Measurements from ENCODE around the gene MAST4. TPM values are rescaled to one million over a fixed set of nuclear protein-coding genes. Genes with fewer than 3 reads are reported as not detected.

The MAST4 gene
- total and polyA plus RNA-seq, 4 donors, result 3.7 to 9.5 (median 6.5) TPM

DNA sequence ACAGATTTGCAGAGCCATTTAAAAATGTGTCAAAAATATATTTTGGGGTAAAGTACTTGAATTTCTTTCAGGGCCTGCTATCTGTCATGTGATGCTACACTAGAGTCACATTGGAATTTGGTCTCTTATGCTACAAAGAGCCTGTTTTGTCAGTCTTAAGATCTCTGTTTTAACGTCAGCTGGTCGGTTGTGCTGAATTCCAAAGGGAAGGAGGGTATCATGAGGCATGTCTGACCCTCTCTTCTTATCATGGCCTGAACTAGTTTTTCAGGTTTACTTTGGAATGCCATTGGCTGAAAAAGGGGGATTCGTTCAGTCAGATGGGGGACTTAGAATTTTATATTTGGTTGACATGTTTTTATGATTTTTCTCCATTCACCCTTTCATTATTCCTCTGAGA, 309.8 kb downstream of the MAST4 start:
- DNase-seq (ENCODE audit: low spot score), result no peak
- Histone ChIP-seq H3K27ac (ENCODE audit: low read depth in 1 of 2, low read length in 2 of 2) (no peak overlapping the region), H3K27me3 (ENCODE audit: control insufficient read depth in 4 of 4, insufficient read depth in 4 of 4, low read length in 3 of 4) (no peaks in the 10 kb centered on the region), H3K36me3 (ENCODE audit: control insufficient read depth in 4 of 4, insufficient read depth in 3 of 4, low read depth in 1 of 4, low read length in 3 of 4) (no peaks in the 10 kb centered on the region), H3K4me3 (ENCODE audit: low read depth in 1 of 3, low read length in 3 of 3) (no peak overlapping the region), H3K9ac (ENCODE audit: low read depth in 1 of 2, low read length in 2 of 2) (no peak overlapping the region), H3K9me3 (ENCODE audit: control insufficient read depth in 4 of 4, low read length in 3 of 4) (no peaks in the 10 kb centered on the region), H3K4me1 (ENCODE audit: control insufficient read depth in 4 of 4, insufficient read depth in 4 of 4, low read length in 3 of 4) (no peaks in the 10 kb centered on the region)
- 91% methylated on average over 3 of the region's 3 CpGs for whole genome bisulfite sequencing
- no peak for TF ChIP-seq JUND (IDR thresholded peaks at IDR 0.05)
- no peak for TF ChIP-seq EGR1 (IDR thresholded peaks at IDR 0.05; ENCODE audit: low read depth in 2 of 2)
- TF ChIP-seq RAD21 (IDR thresholded peaks at IDR 0.05), result no peak
- TF ChIP-seq, protein P1, sequence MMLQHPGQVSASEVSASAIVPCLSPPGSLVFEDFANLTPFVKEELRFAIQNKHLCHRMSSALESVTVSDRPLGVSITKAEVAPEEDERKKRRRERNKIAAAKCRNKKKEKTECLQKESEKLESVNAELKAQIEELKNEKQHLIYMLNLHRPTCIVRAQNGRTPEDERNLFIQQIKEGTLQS (IDR thresholded peaks at IDR 0.05), result no peak
- no peak for TF ChIP-seq TAF1 (conservative IDR thresholded peaks at IDR 0.05)
- no peak for TF ChIP-seq HNF4A (conservative IDR thresholded peaks at IDR 0.05)
- TF ChIP-seq NR2F2 (IDR thresholded peaks at IDR 0.05), result no peak
- TF ChIP-seq RXRA (IDR thresholded peaks at IDR 0.05), result no peak
- no peak for TF ChIP-seq FOXA1 (IDR thresholded peaks at IDR 0.05)
- TF ChIP-seq, protein P2, sequence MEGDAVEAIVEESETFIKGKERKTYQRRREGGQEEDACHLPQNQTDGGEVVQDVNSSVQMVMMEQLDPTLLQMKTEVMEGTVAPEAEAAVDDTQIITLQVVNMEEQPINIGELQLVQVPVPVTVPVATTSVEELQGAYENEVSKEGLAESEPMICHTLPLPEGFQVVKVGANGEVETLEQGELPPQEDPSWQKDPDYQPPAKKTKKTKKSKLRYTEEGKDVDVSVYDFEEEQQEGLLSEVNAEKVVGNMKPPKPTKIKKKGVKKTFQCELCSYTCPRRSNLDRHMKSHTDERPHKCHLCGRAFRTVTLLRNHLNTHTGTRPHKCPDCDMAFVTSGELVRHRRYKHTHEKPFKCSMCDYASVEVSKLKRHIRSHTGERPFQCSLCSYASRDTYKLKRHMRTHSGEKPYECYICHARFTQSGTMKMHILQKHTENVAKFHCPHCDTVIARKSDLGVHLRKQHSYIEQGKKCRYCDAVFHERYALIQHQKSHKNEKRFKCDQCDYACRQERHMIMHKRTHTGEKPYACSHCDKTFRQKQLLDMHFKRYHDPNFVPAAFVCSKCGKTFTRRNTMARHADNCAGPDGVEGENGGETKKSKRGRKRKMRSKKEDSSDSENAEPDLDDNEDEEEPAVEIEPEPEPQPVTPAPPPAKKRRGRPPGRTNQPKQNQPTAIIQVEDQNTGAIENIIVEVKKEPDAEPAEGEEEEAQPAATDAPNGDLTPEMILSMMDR (IDR thresholded peaks at IDR 0.05; ENCODE audit: low read depth, low read length, missing input control), result no peak
- TF ChIP-seq, protein P3, sequence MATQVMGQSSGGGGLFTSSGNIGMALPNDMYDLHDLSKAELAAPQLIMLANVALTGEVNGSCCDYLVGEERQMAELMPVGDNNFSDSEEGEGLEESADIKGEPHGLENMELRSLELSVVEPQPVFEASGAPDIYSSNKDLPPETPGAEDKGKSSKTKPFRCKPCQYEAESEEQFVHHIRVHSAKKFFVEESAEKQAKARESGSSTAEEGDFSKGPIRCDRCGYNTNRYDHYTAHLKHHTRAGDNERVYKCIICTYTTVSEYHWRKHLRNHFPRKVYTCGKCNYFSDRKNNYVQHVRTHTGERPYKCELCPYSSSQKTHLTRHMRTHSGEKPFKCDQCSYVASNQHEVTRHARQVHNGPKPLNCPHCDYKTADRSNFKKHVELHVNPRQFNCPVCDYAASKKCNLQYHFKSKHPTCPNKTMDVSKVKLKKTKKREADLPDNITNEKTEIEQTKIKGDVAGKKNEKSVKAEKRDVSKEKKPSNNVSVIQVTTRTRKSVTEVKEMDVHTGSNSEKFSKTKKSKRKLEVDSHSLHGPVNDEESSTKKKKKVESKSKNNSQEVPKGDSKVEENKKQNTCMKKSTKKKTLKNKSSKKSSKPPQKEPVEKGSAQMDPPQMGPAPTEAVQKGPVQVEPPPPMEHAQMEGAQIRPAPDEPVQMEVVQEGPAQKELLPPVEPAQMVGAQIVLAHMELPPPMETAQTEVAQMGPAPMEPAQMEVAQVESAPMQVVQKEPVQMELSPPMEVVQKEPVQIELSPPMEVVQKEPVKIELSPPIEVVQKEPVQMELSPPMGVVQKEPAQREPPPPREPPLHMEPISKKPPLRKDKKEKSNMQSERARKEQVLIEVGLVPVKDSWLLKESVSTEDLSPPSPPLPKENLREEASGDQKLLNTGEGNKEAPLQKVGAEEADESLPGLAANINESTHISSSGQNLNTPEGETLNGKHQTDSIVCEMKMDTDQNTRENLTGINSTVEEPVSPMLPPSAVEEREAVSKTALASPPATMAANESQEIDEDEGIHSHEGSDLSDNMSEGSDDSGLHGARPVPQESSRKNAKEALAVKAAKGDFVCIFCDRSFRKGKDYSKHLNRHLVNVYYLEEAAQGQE (IDR thresholded peaks at IDR 0.05), result no peak

DNA sequence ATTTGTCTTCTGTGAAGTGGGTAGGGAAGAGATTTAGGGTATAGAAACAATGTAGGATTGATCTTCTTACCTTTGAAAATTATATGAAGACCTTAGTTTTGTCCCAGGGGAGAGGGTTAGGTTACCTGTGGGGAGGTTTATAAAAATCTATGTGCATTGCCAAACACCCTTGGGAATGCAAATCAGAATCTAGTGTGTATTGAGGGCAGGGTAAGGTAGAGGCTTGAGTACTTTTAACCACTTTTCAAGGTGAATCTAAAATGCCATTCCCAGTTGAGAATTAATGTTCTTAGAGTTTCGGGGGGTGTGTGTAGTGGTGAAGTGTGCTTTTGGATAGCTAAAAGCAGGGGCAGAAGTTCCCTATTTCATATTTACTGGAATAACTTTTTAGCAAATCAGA, 312.0 kb downstream of the MAST4 start:
- Histone ChIP-seq H3K4me3 (ENCODE audit: low read depth in 1 of 3, low read length in 3 of 3) (no peak overlapping the region), H3K36me3 (ENCODE audit: control insufficient read depth in 4 of 4, insufficient read depth in 3 of 4, low read depth in 1 of 4, low read length in 3 of 4) (no peaks in the 10 kb centered on the region), H3K27ac (ENCODE audit: low read depth in 1 of 2, low read length in 2 of 2) (no peak overlapping the region), H3K27me3 (ENCODE audit: control insufficient read depth in 4 of 4, insufficient read depth in 4 of 4, low read length in 3 of 4) (no peaks in the 10 kb centered on the region), H3K9me3 (ENCODE audit: control insufficient read depth in 4 of 4, low read length in 3 of 4) (no peaks in the 10 kb centered on the region), H3K4me1 (ENCODE audit: control insufficient read depth in 4 of 4, insufficient read depth in 4 of 4, low read length in 3 of 4) (no peaks in the 10 kb centered on the region), H3K9ac (ENCODE audit: low read depth in 1 of 2, low read length in 2 of 2) (no peak overlapping the region)
- TF ChIP-seq FOXA2 (IDR thresholded peaks at IDR 0.05), result no peak
- no peak for TF ChIP-seq RAD21 (IDR thresholded peaks at IDR 0.05)
- TF ChIP-seq, protein P4, sequence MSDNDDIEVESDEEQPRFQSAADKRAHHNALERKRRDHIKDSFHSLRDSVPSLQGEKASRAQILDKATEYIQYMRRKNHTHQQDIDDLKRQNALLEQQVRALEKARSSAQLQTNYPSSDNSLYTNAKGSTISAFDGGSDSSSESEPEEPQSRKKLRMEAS (IDR thresholded peaks at IDR 0.05), result no peak
- TF ChIP-seq EGR1 (IDR thresholded peaks at IDR 0.05; ENCODE audit: low read depth in 2 of 2), result no peak
- TF ChIP-seq, protein P1 (IDR thresholded peaks at IDR 0.05), result no peak
- WGBS, result 55% methylated on average over 1 of the region's 1 CpG
- DNase-seq (ENCODE audit: low spot score), result no peak

Measured in liver (tissue), 9 donors.